HG03460 (cell line): ENCODE results near the gene CNTN4.

Source experiments
- ATAC-seq: cut with Tn5 transposase; IDR thresholded peaks from one replicate; pipeline ENCODE4 v1.9.1; 2021; ENCODE audit not compliant: unreplicated experiment

Gene CNTN4

GRCh38 chr3:2849092-2849491 lies 750.4 kb downstream of the CNTN4 start:
- no peak for ATAC-seq

DNA sequence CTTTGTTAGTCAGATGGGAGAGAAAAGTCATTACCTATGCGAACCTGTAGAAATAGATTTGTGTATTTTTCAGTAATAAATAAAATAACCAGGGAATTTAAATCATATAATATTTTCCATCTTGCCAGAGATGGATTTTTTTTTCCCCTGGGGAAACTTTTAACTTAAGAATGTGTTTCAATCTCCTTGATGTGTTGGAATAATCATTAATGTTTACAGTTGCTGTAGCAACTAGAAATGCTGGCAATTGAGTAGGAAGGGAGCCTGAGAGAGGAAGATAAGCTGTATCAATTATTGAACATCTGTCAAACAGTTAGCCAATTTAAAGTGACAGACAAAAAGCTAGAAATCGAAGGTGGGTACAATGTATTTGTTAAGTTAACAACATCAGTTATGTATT lies 752.0 kb downstream of the CNTN4 start:
- ATAC-seq: no peak

GRCh38 chr3:2851361-2851760 lies 752.7 kb downstream of the CNTN4 start:
- ATAC-seq: no peak

GRCh38 chr3:2851835-2852234 lies 753.2 kb downstream of the CNTN4 start:
- no peak for ATAC-seq

DNA sequence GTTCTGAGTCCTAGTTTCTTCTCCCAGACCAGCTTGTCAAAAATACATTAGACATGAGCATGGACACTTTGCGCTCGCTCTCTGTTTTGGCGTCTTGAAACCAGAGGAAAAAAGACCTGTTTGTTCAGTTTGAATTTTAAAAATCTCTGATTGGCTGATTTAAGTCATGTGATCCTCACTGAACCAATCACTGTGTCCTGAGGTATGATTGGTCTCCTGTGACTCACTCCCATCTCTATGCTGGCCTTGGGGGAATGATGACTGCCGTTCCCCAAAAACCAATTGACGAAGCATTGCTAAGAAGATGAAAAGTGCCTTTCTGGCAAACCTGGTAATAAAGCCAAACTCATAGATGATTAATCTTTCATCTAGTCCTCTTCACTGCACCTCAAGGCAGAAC lies 755.0 kb downstream of the CNTN4 start:
- no peak for ATAC-seq

DNA sequence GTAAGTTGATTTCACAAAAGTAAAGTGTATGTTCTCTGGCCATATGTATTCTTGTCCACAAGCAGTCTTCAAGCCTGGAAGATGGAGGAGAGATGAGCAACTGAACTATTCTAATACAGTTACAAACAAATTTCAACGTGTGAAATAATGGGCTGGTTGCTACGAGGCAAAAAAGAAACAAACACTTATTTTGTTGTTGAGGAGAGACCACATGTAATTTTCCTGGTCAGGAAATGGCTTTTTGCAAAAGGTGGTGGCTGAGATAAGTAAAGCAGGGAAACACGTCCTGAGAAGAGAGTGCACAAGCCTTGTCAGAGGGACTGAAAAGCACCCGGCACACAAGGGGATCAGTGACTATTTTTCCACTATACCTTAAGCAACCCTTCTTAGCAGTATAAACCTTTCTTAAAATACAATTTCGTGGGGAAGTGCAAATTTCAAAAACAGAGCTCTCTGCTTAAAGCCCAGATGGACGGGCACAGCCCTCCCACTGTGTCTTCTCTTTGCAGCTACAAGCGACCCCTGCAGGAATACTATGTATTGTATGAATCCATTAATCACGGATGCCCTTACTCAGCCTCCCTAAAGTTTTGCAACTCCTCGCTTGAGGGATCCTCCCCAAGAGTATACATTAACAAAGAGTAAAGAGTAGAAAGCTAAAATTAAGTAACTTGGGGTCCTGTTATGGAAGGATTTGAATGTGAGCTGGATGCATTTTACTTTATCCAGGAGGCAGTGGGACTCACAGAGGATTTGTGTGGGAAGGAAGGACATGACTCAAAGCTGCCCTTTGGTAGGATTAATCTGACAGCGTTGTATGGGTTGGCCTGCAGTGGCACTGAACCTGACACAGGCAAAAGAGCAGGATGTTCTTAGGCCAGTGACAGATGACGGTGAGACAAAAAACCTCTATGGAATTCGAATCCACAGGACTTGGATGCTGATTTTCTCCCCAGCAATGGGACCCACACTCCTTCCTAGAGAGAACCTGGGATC lies 757.8 kb downstream of the CNTN4 start:
- ATAC-seq: no peak

DNA sequence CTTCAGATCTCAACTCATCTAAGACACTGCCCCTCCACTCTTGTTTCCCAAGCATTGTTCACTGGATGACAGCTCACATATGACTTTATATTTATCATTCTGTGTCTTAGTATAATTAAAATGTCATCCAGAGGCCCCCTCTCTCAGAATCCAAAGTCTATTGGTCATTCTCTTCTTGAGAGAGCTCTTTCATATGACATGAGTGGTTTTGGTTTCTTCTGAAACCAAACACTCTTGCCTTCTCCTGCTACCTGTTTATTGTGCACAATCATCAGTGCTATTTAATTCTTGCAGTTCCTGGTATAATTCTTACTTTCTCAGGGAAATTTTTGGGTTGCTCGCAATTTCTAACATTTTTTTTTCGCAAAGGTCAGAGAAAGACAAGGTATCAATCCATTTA lies 762.0 kb downstream of the CNTN4 start:
- ATAC-seq: no peak

GRCh38 chr3:2861120-2861519 lies 762.5 kb downstream of the CNTN4 start:
- ATAC-seq: no peak

DNA sequence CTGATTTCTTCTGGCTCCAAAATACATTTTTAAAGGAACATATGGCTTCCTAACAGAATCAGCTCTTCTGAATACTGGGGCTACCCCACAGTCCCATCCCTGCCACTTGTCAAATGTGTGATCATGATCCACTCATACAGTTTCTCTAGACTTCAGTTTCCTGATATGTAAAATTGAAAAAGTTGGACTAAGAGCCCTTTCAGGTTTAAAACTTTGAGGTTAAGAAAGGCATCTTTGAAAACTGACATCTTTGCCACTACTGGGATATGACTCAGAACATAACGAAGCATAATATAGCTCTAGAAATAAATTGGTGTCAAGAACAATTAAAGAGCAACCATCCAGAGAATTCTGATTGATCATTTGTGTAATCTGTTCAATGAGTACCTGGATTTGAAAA lies 763.3 kb downstream of the CNTN4 start:
- ATAC-seq: no peak

DNA sequence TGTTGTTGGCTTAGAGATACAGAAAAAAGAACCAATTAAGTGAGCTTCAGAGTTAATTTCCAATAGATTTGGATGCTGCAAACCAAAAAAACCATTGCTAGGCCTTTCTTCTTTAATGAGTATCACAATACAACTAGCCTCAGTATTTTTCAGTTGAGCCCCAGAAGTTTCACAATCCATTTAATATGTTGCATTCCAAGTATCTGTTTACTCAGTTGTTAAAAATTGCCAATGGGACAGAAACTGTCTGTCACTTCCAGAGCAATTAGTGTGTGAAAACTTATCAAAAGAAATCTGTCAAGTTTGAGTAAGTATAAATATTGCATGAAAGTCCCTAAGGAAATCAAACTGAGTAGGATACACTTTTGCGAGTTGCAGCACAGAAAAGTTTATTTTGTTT lies 763.7 kb downstream of the CNTN4 start:
- no peak for ATAC-seq

DNA sequence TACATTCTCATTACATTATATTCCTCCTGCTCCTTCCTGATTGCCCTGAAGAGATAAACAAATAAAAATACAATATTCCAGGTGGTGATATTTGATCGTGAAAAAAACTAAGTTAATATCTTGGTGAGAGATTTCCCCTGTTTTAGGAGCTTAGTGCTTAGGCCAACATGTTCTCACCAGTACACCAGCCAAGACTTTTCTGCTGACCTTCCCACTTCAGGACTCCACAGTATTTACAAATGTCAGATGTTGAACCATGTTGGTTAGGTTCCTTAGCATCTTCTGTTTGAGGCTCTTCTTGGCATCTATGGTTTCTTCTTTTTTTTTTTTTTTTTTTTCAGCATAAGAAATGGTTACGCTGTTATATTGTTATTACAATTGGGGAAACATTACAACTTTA lies 764.5 kb downstream of the CNTN4 start:
- no peak for ATAC-seq

- ATAC-seq: no peak
These were observed 771.2 kb downstream of the CNTN4 start for GRCh38 chr3:2869905-2870304.

- no peak for ATAC-seq
These were observed 772.2 kb downstream of the CNTN4 start for GRCh38 chr3:2870724-2871333.

DNA sequence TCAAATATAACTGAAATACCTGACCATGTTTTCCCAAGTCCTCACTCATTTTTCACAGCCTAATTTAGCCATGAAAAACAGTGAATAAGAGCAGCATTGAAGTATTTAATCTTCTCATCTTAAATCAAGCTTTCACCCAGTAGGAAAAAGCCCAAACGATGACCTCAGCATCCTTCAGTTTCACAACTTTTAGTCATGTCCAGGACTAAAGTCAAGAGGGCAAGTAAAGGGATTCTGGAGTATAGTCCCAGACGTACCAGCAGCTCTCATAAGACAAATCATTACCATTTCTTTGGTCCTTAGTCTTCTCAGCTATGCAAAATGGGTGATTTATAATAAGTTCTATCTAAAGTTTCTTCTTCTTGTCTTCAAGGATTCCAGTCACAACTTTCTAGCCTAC lies 774.2 kb downstream of the CNTN4 start:
- no peak for ATAC-seq

- ATAC-seq: no peak
These were observed 775.3 kb downstream of the CNTN4 start for GRCh38 chr3:2873986-2874385.

DNA sequence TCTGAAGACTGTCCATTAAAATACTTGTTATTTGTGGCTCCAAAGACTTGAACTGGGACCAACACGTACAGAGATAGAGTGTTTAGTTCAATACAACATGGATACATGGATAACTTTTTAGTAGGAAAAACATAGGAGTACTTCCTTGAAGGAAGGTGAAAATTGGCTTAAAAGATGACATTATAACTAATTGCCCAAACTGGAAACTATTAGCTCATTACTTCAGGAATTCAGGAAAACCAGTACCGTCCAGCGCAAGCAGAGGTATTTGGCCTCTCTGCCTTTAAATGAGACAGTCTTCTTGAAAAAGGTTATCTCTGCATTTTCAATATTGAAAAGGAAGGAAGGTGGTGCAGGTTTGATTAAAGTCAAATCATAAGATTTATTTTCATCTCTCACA lies 777.0 kb downstream of the CNTN4 start:
- no peak for ATAC-seq

GRCh38 chr3:2876362-2876761 lies 777.7 kb downstream of the CNTN4 start:
- ATAC-seq: no peak

- no peak for ATAC-seq
These were observed 780.4 kb downstream of the CNTN4 start for GRCh38 chr3:2879023-2879422.

- no peak for ATAC-seq
These were observed 780.9 kb downstream of the CNTN4 start for GRCh38 chr3:2879587-2879986.

DNA sequence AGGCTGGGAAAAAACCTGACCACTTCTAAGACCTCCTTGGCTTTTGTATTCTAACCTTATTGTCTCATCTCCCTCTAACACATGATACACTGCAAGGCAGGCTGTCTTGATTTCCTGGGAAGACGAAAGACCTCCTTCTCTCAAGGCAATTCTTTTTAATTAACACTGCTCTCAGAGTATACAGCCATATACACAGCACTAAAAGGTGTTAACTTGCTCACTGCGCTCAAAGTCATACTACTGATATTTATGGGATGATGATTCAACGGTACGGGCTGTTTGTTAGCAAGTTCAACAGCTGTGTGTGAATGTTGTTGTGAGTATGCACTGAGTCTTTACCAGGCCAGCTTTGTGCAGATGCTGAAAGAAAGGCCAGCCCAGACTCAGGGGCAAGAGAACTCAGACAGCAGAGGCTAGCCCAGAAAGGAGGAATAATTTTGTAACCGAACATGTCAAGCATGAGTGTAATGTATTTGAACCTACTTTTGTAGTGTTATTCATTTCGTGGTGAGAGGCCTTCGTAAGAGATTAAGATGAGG lies 781.6 kb downstream of the CNTN4 start:
- ATAC-seq: no peak

GRCh38 chr3:2883283-2883682 lies 784.6 kb downstream of the CNTN4 start:
- ATAC-seq: no peak

GRCh38 chr3:2888592-2888991 lies 789.9 kb downstream of the CNTN4 start:
- ATAC-seq: no peak
